Natural killer cell (primary cell): ENCODE measurements around the gene REG1A. TPM values are rescaled to one million over a fixed set of nuclear protein-coding genes. Genes with fewer than 3 reads are reported as not detected.

Experiments
- ATAC-seq, 3 donors: fragments of 150-1000 bp in 2 of 3; fragments of 200-7000 bp in 1 of 3; cut with Tn5 transposase; 1 replicate in 1 of 3; 2 replicates in 2 of 3; pipeline ENCODE4 v1.10.0; 2021; ENCODE audit warnings: mild to moderate bottlenecking in 2 of 3, moderate library complexity in 2 of 3
- DNase-seq, 2 donors: peaks; one replicate each; pipeline versions ENCODE4 v3.0.0 to v3.0.0-alpha.2; 2013 to 2021; ENCODE audit warnings: mixed read lengths in 1 of 2
- H3K27ac ChIP-seq: one replicate; pipeline ENCODE4 v1.5.1; 2013; ENCODE audit warnings: mild to moderate bottlenecking, low read length
- H3K27me3 ChIP-seq: one replicate; pipeline ENCODE4 v1.6.1; 2013; ENCODE audit warnings: low read length; ENCODE audit not compliant: control insufficient read depth, insufficient read depth
- H3K36me3 ChIP-seq: one replicate; pipeline ENCODE4 v1.6.1; 2013; ENCODE audit warnings: low read length; ENCODE audit not compliant: control insufficient read depth, insufficient read depth
- H3K4me1 ChIP-seq: one replicate; pipeline ENCODE4 v1.6.1; 2013; ENCODE audit warnings: low read length; ENCODE audit not compliant: control insufficient read depth, insufficient read depth
- H3K4me3 ChIP-seq: one replicate; pipeline ENCODE4 v1.5.1; 2013; ENCODE audit warnings: low read length
- H3K9me3 ChIP-seq: one replicate; pipeline ENCODE4 v1.6.1; 2013; ENCODE audit warnings: low read length; ENCODE audit not compliant: control insufficient read depth, insufficient read depth
- H3K27ac Mint-ChIP-seq, 2 donors: one replicate each; pipeline ENCODE4 v1.8.0; 2022; ENCODE audit warnings: mild to moderate bottlenecking in 2 of 2, mixed read lengths in 2 of 2, moderate library complexity in 1 of 2
- H3K27me3 Mint-ChIP-seq, 2 donors: one replicate each; pipeline ENCODE4 v1.8.0; 2022; ENCODE audit warnings: low read depth in 2 of 2, mixed read lengths in 2 of 2
- H3K36me3 Mint-ChIP-seq: one replicate; pipeline ENCODE4 v1.8.0; 2022; ENCODE audit warnings: mixed read lengths
- H3K4me1 Mint-ChIP-seq, 2 donors: one replicate each; pipeline ENCODE4 v1.8.0; 2022; ENCODE audit warnings: mixed read lengths in 2 of 2
- H3K4me3 Mint-ChIP-seq: one replicate; pipeline ENCODE4 v1.8.0; 2022; ENCODE audit warnings: mild to moderate bottlenecking, moderate library complexity, mixed read lengths
- H3K9me3 Mint-ChIP-seq, 2 donors: one replicate each; pipeline ENCODE4 v1.8.0; 2022; ENCODE audit warnings: mixed read lengths in 2 of 2
- CTCF ChIP-seq: fragments of 200-600 bp; IDR thresholded peaks from one replicate; pipeline ENCODE4 v1.8.0; 2022; ENCODE audit warnings: antibody characterized with exemption
- WGBS: methylation state at CpG from one replicate; pipeline ENCODE4 v1.1.7; 2013; ENCODE audit warnings: missing lambda C conversion rate; ENCODE audit not compliant: insufficient coverage; 5-methylcytosine and 5-hydroxymethylcytosine counted together
- intact Hi-C: fragments of 100-400 bp; cut with micrococcal nuclease; formaldehyde crosslinking; loops from one replicate; pipeline ENCODE4 v1.14.2; 2022
- total RNA-seq, 4 donors: library from RNA; stranded (reverse); fragments of 120-200 nt in 1 of 4; gene quantifications; one replicate each; pipeline versions ENCODE4 v1.2.3 to v1.2.4, GENCODE V29; 2013 to 2022

Gene REG1A
- total RNA-seq, 3 donors from 2014 or later (not counting 1 experiment from before 2014, with no cell fraction given): not detected

- H3K9me3 ChIP-seq: peaks cover 2% of the 10 kb centered on the region
- Mint-ChIP-seq H3K27me3 (no peaks in the 10 kb centered on the region), H3K4me1 (no peaks in the 10 kb centered on the region), H3K4me3 (no peak overlapping the region), H3K9me3 (peaks cover 4 to 23% of the 10 kb centered on the region in 2 donors), H3K36me3 (no peaks in the 10 kb centered on the region), H3K27ac (no peak overlapping the region)
- H3K4me1 ChIP-seq: no peaks in the 10 kb centered on the region
- no peak overlapping the region for H3K4me3 ChIP-seq
- intact Hi-C loops: no loop called here
- no peaks in the 10 kb centered on the region for H3K27me3 ChIP-seq
- no peak for TF ChIP-seq CTCF
- H3K27ac ChIP-seq: no peak overlapping the region
- DNase-seq: no peak
- no peak for ATAC-seq
- no peaks in the 10 kb centered on the region for H3K36me3 ChIP-seq
- 66% methylated on average over 3 of the region's 3 CpGs for WGBS
Observed at GRCh38 chr2:79114797-79115494, 5.3 kb upstream of the REG1A start.

GRCh38 chr2:79116997-79117928 lies 3.0 kb upstream of the REG1A start:
- no peak for DNase-seq
- H3K4me1 ChIP-seq: no peaks in the 10 kb centered on the region
- no peaks in the 10 kb centered on the region for H3K36me3 ChIP-seq
- Mint-ChIP-seq H3K27ac (no peak overlapping the region), H3K36me3 (no peaks in the 10 kb centered on the region), H3K4me3 (no peak overlapping the region), H3K9me3 (peaks cover 8 to 23% of the 10 kb centered on the region in 2 donors), H3K4me1 (no peaks in the 10 kb centered on the region), H3K27me3 (no peaks in the 10 kb centered on the region)
- H3K27me3 ChIP-seq: no peaks in the 10 kb centered on the region
- H3K4me3 ChIP-seq: no peak overlapping the region
- WGBS: 79% methylated on average over 1 of the region's 2 CpGs
- peaks cover 5% of the 10 kb centered on the region for H3K9me3 ChIP-seq
- intact Hi-C loops: no loop called here
- H3K27ac ChIP-seq: no peak overlapping the region
- no peak for TF ChIP-seq CTCF
- ATAC-seq: no peak

GRCh38 chr2:79122676-79123075 lies 2.4 kb downstream of the REG1A start:
- H3K9me3 ChIP-seq: peaks cover 3% of the 10 kb centered on the region
- no peaks in the 10 kb centered on the region for H3K4me1 Mint-ChIP-seq
- WGBS: 92% methylated on average over 2 of the region's 2 CpGs
- H3K27ac Mint-ChIP-seq: no peak overlapping the region
- H3K4me1 ChIP-seq: no peaks in the 10 kb centered on the region
- H3K27ac ChIP-seq: no peak overlapping the region
- no peaks in the 10 kb centered on the region for H3K36me3 ChIP-seq
- intact Hi-C loops: no loop called here
- H3K4me3 ChIP-seq: no peak overlapping the region
- H3K27me3 Mint-ChIP-seq: no peaks in the 10 kb centered on the region
- no peak overlapping the region for H3K4me3 Mint-ChIP-seq
- no peaks in the 10 kb centered on the region for H3K27me3 ChIP-seq
- DNase-seq (no peak), ATAC-seq (no peak)
- TF ChIP-seq CTCF: no peak
- no peaks in the 10 kb centered on the region for H3K36me3 Mint-ChIP-seq
- H3K9me3 Mint-ChIP-seq: peaks cover 9 to 13% of the 10 kb centered on the region in 2 donors
